MM.1S (cell line): ENCODE measurements around the gene TIGD6.

Experiments
- CTCF ChIP-seq: fragments of 300-600 bp; sonication (generic); IDR thresholded peaks from 2 replicates; pipeline ENCODE4 v1.5.1; 2016; ENCODE audit warnings: antibody characterized with exemption, low read length, mixed read lengths
- EZH2 ChIP-seq: fragments of 300-600 bp; sonication (generic); optimal IDR thresholded peaks from 2 replicates; pipeline ENCODE3; 2017; ENCODE audit warnings: low read depth, mild to moderate bottlenecking, antibody characterized with exemption, low read length, mixed read lengths

- TF ChIP-seq CTCF = no peak
- TF ChIP-seq EZH2 = no peak
These were observed 16.1 kb upstream of the TIGD6 start for GRCh38 chr5:150016537-150016936.
